Keratinocyte (primary cell): Measurements from ENCODE around the gene ZFAND6. TPM values are rescaled to one million over a fixed set of nuclear protein-coding genes. Genes with fewer than 3 reads are reported as not detected.
"Not testable (repeated sequence)": the region's sequence is repeated elsewhere in the genome, so short reads cannot be mapped to it uniquely, and the experiment has no call there.

Source experiments
- DNase-seq: peaks from one replicate; pipeline ENCODE4 v3.0.0-alpha.2; 2011; ENCODE audit warnings: low read depth, missing footprints, low spot score
- FAIRE-seq: peaks from 2 replicates; lab custom pipeline; 2011; peaks lifted over from hg19 to GRCh38; lab: Jason Lieb, UNC
- H2AFZ ChIP-seq: 2 replicates; pipeline ENCODE4 v1.6.0; 2012; ENCODE audit warnings: low read length, control low read depth, inconsistent platforms; ENCODE audit not compliant: control insufficient read depth
- H3K27ac ChIP-seq: 2 replicates; pipeline ENCODE4 v1.5.1; 2011; ENCODE audit warnings: low read length; ENCODE audit not compliant: control insufficient read depth, insufficient read depth
- H3K27me3 ChIP-seq: 3 replicates; pipeline ENCODE4 v1.6.0; 2011; ENCODE audit warnings: low read length; ENCODE audit not compliant: control insufficient read depth, insufficient read depth; ENCODE audit errors: extremely low read depth
- H3K36me3 ChIP-seq, 2 experiments: 2 replicates in 1 of 2; 3 replicates in 1 of 2; pipeline ENCODE4 v1.5.1; 2011; ENCODE audit warnings: low read length in 2 of 2, mild to moderate bottlenecking in 1 of 2; ENCODE audit not compliant: control insufficient read depth in 2 of 2, insufficient read depth in 2 of 2; ENCODE audit errors: extremely low read depth in 1 of 2
- H3K4me1 ChIP-seq: 3 replicates; pipeline ENCODE4 v1.5.1; 2011; ENCODE audit warnings: low read length; ENCODE audit not compliant: control insufficient read depth, insufficient read depth; ENCODE audit errors: extremely low read depth
- H3K4me2 ChIP-seq: 3 replicates; pipeline ENCODE4 v1.6.0; 2011; ENCODE audit warnings: low read depth, low read length; ENCODE audit not compliant: control insufficient read depth, insufficient read depth; ENCODE audit errors: extremely low read depth
- H3K4me3 ChIP-seq, 3 experiments: fragments of 200-600 bp in 1 of 3; sonication (generic) in 1 of 3; 2 replicates in 2 of 3; 3 replicates in 1 of 3; pipeline ENCODE4 v1.5.1; 2011 to 2016; ENCODE audit warnings: low read length in 3 of 3, mild to moderate bottlenecking in 3 of 3, control low read depth in 2 of 3, inconsistent platforms in 1 of 3, low read depth in 1 of 3, mixed read lengths in 1 of 3, mixed run types in 1 of 3, moderate library complexity in 1 of 3; ENCODE audit not compliant: control insufficient read depth in 2 of 3, insufficient read depth in 2 of 3; ENCODE audit errors: extremely low read depth in 1 of 3
- H3K79me2 ChIP-seq: 2 replicates; pipeline ENCODE4 v1.6.0; 2012; ENCODE audit warnings: low read length; ENCODE audit not compliant: control insufficient read depth, insufficient read depth
- H3K9ac ChIP-seq: 3 replicates; pipeline ENCODE4 v1.6.0; 2011; ENCODE audit warnings: low read length; ENCODE audit not compliant: control insufficient read depth, insufficient read depth; ENCODE audit errors: extremely low read depth
- H3K9me1 ChIP-seq: 3 replicates; pipeline ENCODE4 v1.6.0; 2011; ENCODE audit warnings: low read length; ENCODE audit not compliant: control insufficient read depth, insufficient read depth; ENCODE audit errors: extremely low read depth
- H3K9me3 ChIP-seq: 2 replicates; pipeline ENCODE4 v1.5.1; 2012; ENCODE audit warnings: low read depth, low read length; ENCODE audit not compliant: control insufficient read depth
- H4K20me1 ChIP-seq: 3 replicates; pipeline ENCODE4 v1.6.0; 2011; ENCODE audit warnings: low read length; ENCODE audit not compliant: control insufficient read depth, insufficient read depth; ENCODE audit errors: extremely low read depth
- CTCF ChIP-seq, 3 experiments: IDR thresholded peaks in 1 of 3; conservative IDR thresholded peaks in 1 of 3; optimal IDR thresholded peaks in 1 of 3; 2 replicates in 2 of 3; 3 replicates in 1 of 3; pipeline versions ENCODE3 to v1.5.1; 2011; ENCODE audit warnings: low read length in 3 of 3, mild to moderate bottlenecking in 3 of 3, moderate library complexity in 2 of 3, control low read depth in 1 of 3, inconsistent platforms in 1 of 3; ENCODE audit not compliant: insufficient read depth in 2 of 3; ENCODE audit errors: extremely low read depth in 1 of 3
- EZH2 ChIP-seq: IDR thresholded peaks from one replicate; pipeline ENCODE4 v1.6.1; 2012; ENCODE audit warnings: inconsistent platforms, mild to moderate bottlenecking, low read length, moderate library complexity
- dilution Hi-C: fragments of 300-500 bp; cut with MboI; formaldehyde crosslinking; loops from one replicate; pipeline ENCODE4 v1.7.0; 2020; ENCODE audit warnings: low sequenced_read_pairs; ENCODE audit not compliant: extremely low pct_ligation_motif_present
- polyA plus RNA-seq, 5 experiments: library from polyadenylated mRNA; depleted of rRNA in 3 of 5; stranded (reverse) in 3 of 5; stranded (forward) in 1 of 5; unstranded in 1 of 5; fragments of >200 nt; gene quantifications; 1 replicate in 1 of 5; 2 replicates in 3 of 5; 3 replicates in 1 of 5; pipeline versions ENCODE4 v1.2.1 to v1.2.3, GENCODE V29; 2011 to 2012; ENCODE audit warnings: missing spikeins in 2 of 5, low read depth in 1 of 5, low replicate concordance in 1 of 5

ZFAND6 gene
- polyA plus RNA-seq, 1 donor (not counting 4 experiments of a cell fraction or from before 2014, with no cell fraction given), result 142 TPM

- DNase-seq (no peak), FAIRE-seq (no peak)
- Histone ChIP-seq H4K20me1 (no peaks in the 10 kb centered on the region), H3K4me3 (no peak overlapping the region), H3K79me2 (no peaks in the 10 kb centered on the region), H3K4me1 (peaks cover 11% of the 10 kb centered on the region), H3K9me3 (no peaks in the 10 kb centered on the region), H3K27me3 (no peaks in the 10 kb centered on the region), H2AFZ (no peak overlapping the region), H3K36me3 (peaks cover 6 to 8% of the 10 kb centered on the region in 2 experiments), H3K27ac (no peak overlapping the region), H3K4me2 (no peak overlapping the region), H3K9ac (no peak overlapping the region), H3K9me1 (no peaks in the 10 kb centered on the region)
- dilution Hi-C loops, result no loop called here
- TF ChIP-seq EZH2 (no peak), CTCF (optimal IDR thresholded peaks at IDR 0.05 in 1 of 3, IDR thresholded peaks at IDR 0.05 in 1 of 3, conservative IDR thresholded peaks at IDR 0.05 in 1 of 3; ENCODE audit: extremely low read depth in 1 of 3, insufficient read depth in 2 of 3, low read length in 3 of 3) (no peak)
Measured at GRCh38 chr15:80155001-80155377, 95.5 kb downstream of the ZFAND6 start.

GRCh38 chr15:80155378-80156175 is 96.1 kb downstream of the ZFAND6 start:
- H3K36me3 ChIP-seq, H3K9ac ChIP-seq, H3K4me2 ChIP-seq, FAIRE-seq, H3K27ac ChIP-seq, dilution Hi-C loops, H2AFZ ChIP-seq, H3K9me3 ChIP-seq, DNase-seq, H3K27me3 ChIP-seq, H3K9me1 ChIP-seq, H3K79me2 ChIP-seq, H3K4me3 ChIP-seq, H4K20me1 ChIP-seq: not testable (repeated sequence)
- peaks cover 17% of the 10 kb centered on the region for H3K4me1 ChIP-seq
